Right atrium auricular region (tissue), 2 donors: ENCODE data around the gene CD63. TPM values are rescaled to one million over a fixed set of nuclear protein-coding genes. Genes with fewer than 3 reads are reported as not detected.
A peak's percentile ranks its signal among the peaks of the same experiment; 100 is the strongest.

Experiments
- DNase-seq: peaks from one replicate; pipeline ENCODE4 v3.0.0-alpha.2; 2019; ENCODE audit warnings: low spot score
- H3K27ac ChIP-seq, 2 donors: fragments of 200-600 bp; sonication (generic); 1 replicate in 1 of 2; 2 replicates in 1 of 2; pipeline ENCODE4 v1.5.1; 2016 to 2019
- H3K27me3 ChIP-seq, 2 donors: fragments of 200-600 bp; sonication (generic); one replicate each; pipeline versions ENCODE4 v1.5.1 to v1.6.0; 2017 to 2019
- H3K36me3 ChIP-seq: fragments of 200-600 bp; sonication (generic); one replicate; pipeline ENCODE4 v1.5.1; 2016
- H3K4me1 ChIP-seq, 2 donors: fragments of 200-600 bp; sonication (generic); one replicate each; pipeline versions ENCODE4 v1.5.1 to v1.6.0; 2017 to 2019
- H3K4me3 ChIP-seq, 2 donors: fragments of 200-600 bp; sonication (generic); 1 replicate in 1 of 2; 2 replicates in 1 of 2; pipeline ENCODE4 v1.5.1; 2017 to 2019; ENCODE audit warnings: mild to moderate bottlenecking in 1 of 2, moderate library complexity in 1 of 2
- H3K9me3 ChIP-seq, 2 donors: fragments of 200-600 bp; sonication (generic); one replicate each; pipeline ENCODE4 v1.5.1; 2019
- total RNA-seq, 2 donors: library from RNA; depleted of rRNA; stranded (reverse); fragments of >200 nt; gene quantifications; one replicate each; pipeline ENCODE4 v1.1.0, GENCODE V29; 2016
- TF ChIP-seq, protein P1 (sequence below), 2 donors: fragments of 200-600 bp; sonication (generic); IDR thresholded peaks; one replicate each; pipeline ENCODE4 v1.5.1; 2019; ENCODE audit warnings: antibody characterized with exemption in 2 of 2

CD63 gene
- total RNA-seq, 2 donors from 2014 or later: 1,041 to 1,122 TPM

DNA sequence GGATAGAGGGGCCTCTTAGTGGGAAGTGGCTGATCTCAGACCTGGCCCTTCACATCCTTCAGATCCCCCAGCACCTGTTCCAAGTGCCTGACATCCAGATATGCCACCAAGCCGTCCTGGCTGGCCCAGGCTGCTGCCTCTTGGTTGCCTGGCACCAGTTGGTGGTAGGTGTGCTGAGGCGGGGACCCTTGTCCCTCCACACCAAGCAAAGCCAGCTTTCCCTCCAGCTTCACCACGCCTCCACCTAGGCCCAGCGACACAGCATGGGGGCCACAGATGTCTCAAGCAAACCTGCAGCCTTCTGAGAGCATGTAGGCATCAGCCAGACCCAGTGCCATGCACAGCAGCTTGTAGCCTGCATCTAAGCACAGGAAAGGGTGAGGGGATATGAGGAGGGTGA lies 3.5 kb upstream of the CD63 start:
- Histone ChIP-seq H3K9me3 (no peaks in the 10 kb centered on the region), H3K27ac (peak overlapping the region in 1 of 2 donors; percentile 35), H3K4me3 (no peak overlapping the region), H3K4me1 (peaks cover 0 to 46% of the 10 kb centered on the region in 2 donors), H3K36me3 (peaks cover 1% of the 10 kb centered on the region), H3K27me3 (no peaks in the 10 kb centered on the region)
- no peak for DNase-seq
- TF ChIP-seq, protein P1, sequence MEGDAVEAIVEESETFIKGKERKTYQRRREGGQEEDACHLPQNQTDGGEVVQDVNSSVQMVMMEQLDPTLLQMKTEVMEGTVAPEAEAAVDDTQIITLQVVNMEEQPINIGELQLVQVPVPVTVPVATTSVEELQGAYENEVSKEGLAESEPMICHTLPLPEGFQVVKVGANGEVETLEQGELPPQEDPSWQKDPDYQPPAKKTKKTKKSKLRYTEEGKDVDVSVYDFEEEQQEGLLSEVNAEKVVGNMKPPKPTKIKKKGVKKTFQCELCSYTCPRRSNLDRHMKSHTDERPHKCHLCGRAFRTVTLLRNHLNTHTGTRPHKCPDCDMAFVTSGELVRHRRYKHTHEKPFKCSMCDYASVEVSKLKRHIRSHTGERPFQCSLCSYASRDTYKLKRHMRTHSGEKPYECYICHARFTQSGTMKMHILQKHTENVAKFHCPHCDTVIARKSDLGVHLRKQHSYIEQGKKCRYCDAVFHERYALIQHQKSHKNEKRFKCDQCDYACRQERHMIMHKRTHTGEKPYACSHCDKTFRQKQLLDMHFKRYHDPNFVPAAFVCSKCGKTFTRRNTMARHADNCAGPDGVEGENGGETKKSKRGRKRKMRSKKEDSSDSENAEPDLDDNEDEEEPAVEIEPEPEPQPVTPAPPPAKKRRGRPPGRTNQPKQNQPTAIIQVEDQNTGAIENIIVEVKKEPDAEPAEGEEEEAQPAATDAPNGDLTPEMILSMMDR (IDR thresholded peaks at IDR 0.05): no peak

DNA sequence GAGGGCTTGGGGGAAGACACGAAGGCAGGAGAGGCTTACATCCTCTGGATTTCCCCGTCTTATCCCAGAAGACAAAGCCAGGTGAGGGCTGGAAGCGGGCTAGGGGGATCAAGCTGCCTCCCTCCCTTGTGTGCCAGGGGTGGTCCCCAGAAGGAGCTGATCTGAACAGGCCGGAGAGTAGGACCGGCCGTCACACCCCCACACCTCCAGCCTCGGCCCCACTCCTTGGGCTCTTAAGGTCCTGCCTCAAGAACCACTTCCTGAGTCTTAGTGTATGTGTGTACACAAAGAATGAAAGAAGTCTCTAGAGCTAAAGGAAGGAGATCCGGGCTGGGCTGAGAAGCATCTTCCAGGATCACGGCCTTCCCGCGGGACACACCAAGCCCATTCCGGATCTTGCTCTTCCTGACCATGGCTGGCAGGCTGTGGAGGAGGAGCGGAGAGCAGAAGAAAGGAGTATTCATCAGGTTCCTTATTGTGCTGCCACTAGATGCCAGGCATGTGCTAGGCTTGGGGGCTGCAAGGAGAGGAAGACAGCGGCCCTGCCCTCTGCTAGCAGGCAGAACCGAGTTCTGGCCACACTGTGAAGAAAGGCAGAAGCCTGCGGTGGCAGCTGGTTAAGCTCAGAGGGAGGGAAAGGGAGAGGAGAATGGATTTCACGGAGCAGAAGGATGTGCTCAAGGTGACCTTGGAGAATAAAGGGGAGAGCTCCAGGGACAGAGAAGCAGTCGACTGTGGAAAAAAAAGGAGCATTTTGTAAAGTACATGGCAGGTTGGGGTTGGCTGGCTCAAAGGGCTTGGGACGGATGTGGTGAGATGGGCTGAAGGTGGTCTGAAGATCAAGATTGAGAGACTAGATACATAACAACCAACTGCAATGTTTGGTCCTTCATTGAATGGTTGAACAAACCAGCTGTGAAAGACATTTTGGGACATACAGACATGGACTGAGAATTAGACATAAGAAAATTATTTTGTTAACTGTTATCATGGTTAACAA lies 1.3 kb upstream of the CD63 start:
- DNase-seq: no peak
- Histone ChIP-seq H3K36me3 (peaks cover 23% of the 10 kb centered on the region), H3K4me1 (peaks cover 0 to 56% of the 10 kb centered on the region in 2 donors), H3K27me3 (no peaks in the 10 kb centered on the region), H3K9me3 (no peaks in the 10 kb centered on the region), H3K4me3 (peak overlapping the region; percentile 79 to 80), H3K27ac (peak overlapping the region; percentile 99 to 100)
- TF ChIP-seq, protein P1 (IDR thresholded peaks at IDR 0.05): no peak

DNA sequence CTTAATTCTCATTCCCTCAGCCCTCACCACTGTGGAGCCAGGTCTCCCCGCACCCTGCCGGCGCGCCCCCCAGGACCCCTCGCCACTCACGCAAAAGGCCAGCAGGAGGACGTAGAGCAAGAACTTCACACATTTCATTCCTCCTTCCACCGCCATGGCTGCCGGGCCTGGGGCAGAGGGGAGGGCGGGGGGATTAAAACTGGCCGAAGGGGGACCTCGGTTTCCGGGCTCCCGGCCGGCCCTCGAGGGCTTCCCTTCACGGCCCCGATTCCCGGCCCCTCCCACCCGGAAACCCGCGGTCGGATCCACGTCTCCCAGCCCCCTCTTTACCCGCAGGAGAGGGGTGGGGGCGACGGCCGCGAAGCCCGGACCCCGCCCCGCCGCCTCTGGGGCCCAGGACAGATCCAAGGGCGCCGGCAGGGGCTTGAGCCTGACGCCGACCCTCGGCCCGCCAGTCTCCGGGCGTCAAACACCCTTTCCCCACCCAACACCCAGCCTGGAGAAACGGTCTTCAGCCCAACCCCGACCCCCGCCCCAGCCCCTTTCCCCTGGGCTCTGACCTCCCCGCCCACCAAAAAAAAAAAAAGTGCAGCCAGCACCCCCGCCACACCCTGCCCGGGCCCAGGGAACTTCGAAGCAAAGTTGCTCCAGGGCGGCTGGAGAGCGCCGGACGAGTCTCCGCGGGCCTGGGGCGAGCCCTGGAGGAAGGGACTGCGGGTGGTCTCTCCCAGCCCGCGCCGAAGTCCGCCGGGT lies 447 bp downstream of the CD63 start:
- Histone ChIP-seq H3K4me1 (peaks cover 0 to 73% of the 10 kb centered on the region in 2 donors), H3K4me3 (peak overlapping the region; percentile 79 to 80), H3K27ac (peak overlapping the region; percentile 99 to 100), H3K27me3 (no peaks in the 10 kb centered on the region), H3K36me3 (peaks cover 34% of the 10 kb centered on the region), H3K9me3 (no peaks in the 10 kb centered on the region)
- DNase-seq: no peak
- TF ChIP-seq, protein P1 (IDR thresholded peaks at IDR 0.05): no peak

DNA sequence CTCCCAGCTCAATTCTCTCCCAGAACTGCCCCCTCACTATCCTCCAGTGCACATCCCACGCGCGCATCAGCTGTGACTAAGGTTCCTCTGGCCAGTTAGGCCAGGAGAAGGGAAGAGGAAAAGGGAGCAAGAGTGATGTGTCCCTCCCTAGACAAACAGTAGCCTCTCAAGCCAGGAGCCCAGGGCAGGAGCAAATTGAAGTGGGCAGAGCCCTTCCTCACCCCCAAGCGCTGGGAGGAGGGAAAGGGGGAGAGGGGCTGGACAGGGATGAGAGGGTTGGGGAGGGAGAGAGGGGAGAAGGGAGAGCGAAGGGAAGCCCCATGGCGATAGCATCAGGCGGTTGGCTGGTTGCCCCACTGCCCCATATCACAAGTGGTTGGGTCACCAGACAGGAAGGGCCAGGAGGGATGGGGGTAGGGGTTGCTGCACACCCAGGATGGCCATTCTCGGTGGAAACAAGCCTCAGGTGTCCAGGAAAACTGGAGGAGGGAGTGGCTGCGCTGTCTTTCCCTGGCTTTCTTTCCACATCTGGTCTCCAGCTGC lies 1.1 kb downstream of the CD63 start:
- DNase-seq: no peak

DNA sequence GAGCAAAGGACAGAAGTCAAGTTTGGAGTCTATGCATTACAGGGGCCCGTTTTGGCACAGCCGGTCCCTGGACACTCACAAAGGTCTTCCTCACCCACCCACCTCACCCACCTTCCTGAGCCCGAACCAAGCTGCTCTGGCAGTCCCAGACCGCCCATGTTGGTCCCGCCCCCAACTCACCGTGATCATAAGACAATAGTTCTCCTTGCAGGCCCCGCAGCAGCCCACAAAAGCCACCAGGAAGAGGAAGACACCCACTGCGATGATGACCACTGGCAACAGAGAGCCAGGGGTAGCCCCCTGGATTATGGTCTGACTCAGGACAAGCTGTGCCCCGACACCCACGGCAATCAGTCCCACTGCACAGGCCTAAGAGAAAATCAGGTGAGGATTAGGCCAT lies 1.8 kb downstream of the CD63 start:
- Histone ChIP-seq H3K4me1 (peaks cover 0 to 73% of the 10 kb centered on the region in 2 donors), H3K27ac (peak overlapping the region; percentile 99 to 100), H3K4me3 (peak overlapping the region; percentile 79 to 80), H3K36me3 (peaks cover 34% of the 10 kb centered on the region), H3K27me3 (no peaks in the 10 kb centered on the region), H3K9me3 (no peaks in the 10 kb centered on the region)
- TF ChIP-seq, protein P1 (IDR thresholded peaks at IDR 0.05): no peak
- DNase-seq: no peak

More for the DNA sequence above, 1.1 kb downstream of the CD63 start:
- peaks cover 0 to 78% of the 10 kb centered on the region in 2 donors for H3K4me1 ChIP-seq
- H3K27me3 ChIP-seq: no peaks in the 10 kb centered on the region
- TF ChIP-seq, protein P1 (IDR thresholded peaks at IDR 0.05): no peak
- peaks cover 34% of the 10 kb centered on the region for H3K36me3 ChIP-seq
- H3K9me3 ChIP-seq: no peaks in the 10 kb centered on the region
- peak overlapping the region; percentile 99 to 100 for H3K27ac ChIP-seq
- peak overlapping the region; percentile 79 to 80 for H3K4me3 ChIP-seq
